SJCRH30 (cell line): Measurements from ENCODE around the gene CYLC2. TPM values are rescaled to one million over a fixed set of nuclear protein-coding genes. Genes with fewer than 3 reads are reported as not detected.

ENCODE experiments used
- DNase-seq, 2 experiments: peaks; one replicate each; pipeline ENCODE4 v3.0.0-alpha.2; 2015 to 2020
- H3K27ac ChIP-seq: fragments of 250-450 bp; sonication (Bioruptor Pico); 2 replicates; pipeline ENCODE4 v1.5.1; 2020; ENCODE audit warnings: mild to moderate bottlenecking, moderate library complexity
- H3K27me3 ChIP-seq: fragments of 250-450 bp; sonication (Bioruptor Pico); 2 replicates; pipeline ENCODE4 v1.5.1; 2020; ENCODE audit warnings: mild to moderate bottlenecking, moderate library complexity
- H3K36me3 ChIP-seq: fragments of 250-450 bp; sonication (Bioruptor Pico); 2 replicates; pipeline ENCODE4 v1.5.1; 2020; ENCODE audit warnings: mild to moderate bottlenecking, moderate library complexity
- H3K4me1 ChIP-seq: fragments of 250-450 bp; sonication (Bioruptor Pico); 2 replicates; pipeline ENCODE4 v1.5.1; 2020; ENCODE audit warnings: mild to moderate bottlenecking, moderate library complexity
- H3K4me3 ChIP-seq: fragments of 250-450 bp; sonication (Bioruptor Pico); 2 replicates; pipeline ENCODE4 v1.5.1; 2020; ENCODE audit warnings: mild to moderate bottlenecking, moderate library complexity
- H3K9me3 ChIP-seq: fragments of 250-450 bp; sonication (Bioruptor Pico); replicated peaks from 2 replicates; pipeline ENCODE4 v1.5.1; 2020; ENCODE audit warnings: mild to moderate bottlenecking, moderate library complexity
- total RNA-seq: library from RNA; depleted of rRNA; stranded (reverse); fragments of >200 nt; shearing (Covaris generic); gene quantifications from 2 replicates; pipeline ENCODE4 v1.2.3, GENCODE V29; 2014; rRNA removed

Gene CYLC2
- total RNA-seq, result not detected in 2 replicates

DNA sequence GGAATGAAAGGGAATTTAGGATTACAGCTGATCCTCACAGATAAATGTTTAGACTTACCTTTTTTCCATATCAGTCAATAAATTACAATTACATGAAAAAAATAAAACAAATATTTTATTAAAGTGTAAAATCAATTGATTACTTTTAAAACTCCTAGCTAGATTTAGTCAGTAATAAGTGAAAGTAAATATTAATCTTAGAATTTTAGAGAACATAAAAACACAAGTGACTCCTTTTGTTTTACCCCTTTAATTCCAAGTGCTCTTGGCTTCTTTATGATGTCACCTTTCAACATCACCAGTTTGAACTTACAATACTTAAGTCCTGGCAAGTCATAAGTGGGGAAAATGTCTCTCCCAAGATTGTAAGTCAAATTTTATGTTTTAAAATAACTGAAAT, at the start of gene CYLC2:
Gene CYLC2 (plus strand): TSS at position 301 of the 400 bp plus-strand sequence. CDS start 48 bp downstream, at position 349.
- Histone ChIP-seq H3K4me1 (peaks cover 4% of the 10 kb centered on the region; the same call in 1 of the 2 replicates), H3K36me3 (no peaks in the 10 kb centered on the region), H3K9me3 (no peaks in the 10 kb centered on the region), H3K4me3 (no peak within 1 kb of the TSS), H3K27ac (no peak within 1 kb of the TSS), H3K27me3 (no peaks in the 10 kb centered on the region; the same call in 1 of the 2 replicates)
- DNase-seq, result no peak

GRCh38 chr9:102950346-102950745, 44.8 kb upstream of the CYLC2 start:
- no peak overlapping the region for H3K4me3 ChIP-seq
- no peak for DNase-seq
- H3K4me1 ChIP-seq, result no peaks in the 10 kb centered on the region
- H3K9me3 ChIP-seq, result no peaks in the 10 kb centered on the region
- no peak overlapping the region for H3K27ac ChIP-seq
- no peaks in the 10 kb centered on the region for H3K27me3 ChIP-seq
- H3K36me3 ChIP-seq, result no peaks in the 10 kb centered on the region

GRCh38 chr9:102966999-102967398, 28.1 kb upstream of the CYLC2 start:
- DNase-seq, result no peak
- no peak overlapping the region for H3K4me3 ChIP-seq
- H3K4me1 ChIP-seq, result no peaks in the 10 kb centered on the region
- no peaks in the 10 kb centered on the region for H3K27me3 ChIP-seq
- no peaks in the 10 kb centered on the region for H3K36me3 ChIP-seq
- H3K27ac ChIP-seq, result no peak overlapping the region
- H3K9me3 ChIP-seq, result no peaks in the 10 kb centered on the region; the same call in 1 of the 2 replicates

GRCh38 chr9:102967979-102968378, 27.2 kb upstream of the CYLC2 start:
- Histone ChIP-seq H3K27ac (no peak overlapping the region), H3K9me3 (no peaks in the 10 kb centered on the region; the same call in 1 of the 2 replicates), H3K4me3 (no peak overlapping the region), H3K36me3 (no peaks in the 10 kb centered on the region), H3K4me1 (no peaks in the 10 kb centered on the region), H3K27me3 (no peaks in the 10 kb centered on the region)
- DNase-seq, result no peak

DNA sequence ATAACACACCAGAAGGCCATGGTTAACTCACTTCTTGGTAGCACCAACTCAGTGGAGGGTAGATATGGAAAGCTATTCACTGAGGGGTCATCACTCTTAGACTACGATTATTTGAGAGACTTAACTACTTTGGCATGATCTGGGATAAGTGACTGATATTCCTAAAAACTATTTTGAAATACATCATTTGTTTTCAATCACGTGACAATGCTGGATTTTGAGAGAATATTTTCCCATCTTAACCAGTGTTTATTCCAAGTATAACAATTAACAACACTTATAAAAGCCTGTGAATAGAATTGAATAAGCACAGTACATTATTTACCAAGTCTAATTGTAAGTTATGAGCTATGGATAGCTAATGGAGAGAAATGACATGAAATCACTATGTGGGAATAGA, 22.4 kb upstream of the CYLC2 start:
- H3K9me3 ChIP-seq, result no peaks in the 10 kb centered on the region; the same call in 1 of the 2 replicates
- no peaks in the 10 kb centered on the region for H3K36me3 ChIP-seq
- no peak for DNase-seq
- no peak overlapping the region for H3K27ac ChIP-seq
- H3K4me1 ChIP-seq, result no peaks in the 10 kb centered on the region
- H3K4me3 ChIP-seq, result no peak overlapping the region
- 0 out of 2 replicates have a peak, but pooled peaks cover 3% of the 10 kb centered on the region for H3K27me3 ChIP-seq

GRCh38 chr9:102974530-102974929, 20.6 kb upstream of the CYLC2 start:
- H3K27ac ChIP-seq, result no peak overlapping the region
- no peak overlapping the region for H3K4me3 ChIP-seq
- no peak for DNase-seq
- 0 out of 2 replicates have a peak, but pooled peaks cover 3% of the 10 kb centered on the region for H3K27me3 ChIP-seq
- no peaks in the 10 kb centered on the region; the same call in 1 of the 2 replicates for H3K9me3 ChIP-seq
- no peaks in the 10 kb centered on the region for H3K4me1 ChIP-seq
- no peaks in the 10 kb centered on the region for H3K36me3 ChIP-seq

DNA sequence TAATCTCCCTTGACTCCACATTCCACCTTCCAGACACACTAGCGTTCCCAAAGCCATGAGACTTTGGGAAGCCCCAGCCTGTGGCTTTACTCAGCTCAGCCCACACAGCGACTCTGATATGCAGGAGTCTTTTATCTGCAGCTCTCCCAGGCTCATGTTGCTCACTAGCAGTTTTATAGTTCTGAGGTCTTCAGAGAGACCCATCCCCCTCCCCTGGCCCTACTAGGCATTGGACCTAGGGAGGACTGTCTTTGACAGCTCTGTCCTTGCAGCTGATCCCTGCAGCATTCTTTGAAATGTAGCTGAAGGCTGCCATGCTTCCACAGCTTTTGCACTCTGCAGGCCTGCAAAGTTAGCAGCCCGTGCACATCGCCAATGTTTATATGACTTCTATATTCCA, 19.9 kb upstream of the CYLC2 start:
- Histone ChIP-seq H3K27me3 (0 out of 2 replicates have a peak, but pooled peaks cover 3% of the 10 kb centered on the region), H3K27ac (no peak overlapping the region), H3K4me1 (no peaks in the 10 kb centered on the region), H3K9me3 (no peaks in the 10 kb centered on the region; the same call in 1 of the 2 replicates), H3K4me3 (no peak overlapping the region), H3K36me3 (no peaks in the 10 kb centered on the region)
- DNase-seq, result no peak

DNA sequence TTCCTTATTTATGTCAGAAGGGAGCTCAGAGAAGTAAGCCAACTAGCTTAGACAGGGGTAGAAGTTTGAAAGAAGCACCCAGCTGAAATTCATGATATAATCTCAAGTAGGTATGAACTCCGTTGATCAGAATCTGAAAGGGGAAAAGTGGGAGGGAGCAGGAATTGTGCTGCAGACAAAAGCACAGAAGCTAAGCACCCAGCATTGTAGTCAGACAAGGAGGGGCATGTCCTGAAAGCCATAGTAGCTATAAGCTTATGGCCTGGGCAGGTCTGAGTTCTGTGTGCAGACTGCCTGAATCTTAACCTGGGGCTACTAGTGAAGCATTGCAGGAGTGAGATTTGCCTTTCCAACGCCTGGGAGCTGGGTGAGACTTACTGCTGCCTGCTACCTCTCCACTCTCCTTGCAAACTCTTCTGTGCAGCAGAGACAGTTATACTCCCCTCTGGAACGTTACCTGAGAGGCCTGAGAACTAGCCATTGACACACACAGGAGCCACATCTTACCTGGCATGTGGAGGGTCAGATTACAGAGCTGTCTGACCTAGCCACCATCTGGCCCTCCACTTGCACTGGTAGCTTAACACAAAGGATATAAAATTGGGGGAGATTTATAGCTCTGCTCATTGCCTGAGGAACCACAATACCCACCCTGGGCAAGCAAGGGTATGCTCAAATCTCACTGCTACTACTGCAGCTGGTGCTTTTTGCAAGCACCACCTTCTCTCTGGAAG, 9.8 kb upstream of the CYLC2 start:
- H3K9me3 ChIP-seq, result no peaks in the 10 kb centered on the region
- H3K27ac ChIP-seq, result no peak overlapping the region
- H3K36me3 ChIP-seq, result no peaks in the 10 kb centered on the region
- H3K4me3 ChIP-seq, result no peak overlapping the region
- H3K27me3 ChIP-seq, result no peaks in the 10 kb centered on the region
- H3K4me1 ChIP-seq, result no peaks in the 10 kb centered on the region
- DNase-seq, result no peak

DNA sequence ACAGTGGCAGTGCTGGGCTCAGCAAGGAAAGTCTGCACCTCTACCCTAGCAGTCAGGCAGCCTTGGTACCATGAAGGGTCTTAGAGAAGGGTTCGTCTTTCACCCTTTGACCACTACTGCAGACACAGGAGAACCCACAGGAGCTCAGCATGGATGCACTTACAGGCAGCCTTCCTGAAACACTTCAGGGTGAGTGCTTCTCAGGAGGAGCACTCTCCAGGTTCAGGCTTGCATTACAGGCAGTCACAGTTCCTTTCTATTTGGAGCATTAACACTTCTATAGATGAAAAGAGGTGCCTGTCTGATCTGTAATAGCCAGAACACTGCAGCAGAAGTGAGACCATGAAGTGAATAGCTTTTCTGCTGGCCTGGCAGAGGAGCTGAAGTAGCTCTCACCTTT, 8.7 kb upstream of the CYLC2 start:
- H3K27ac ChIP-seq, result no peak overlapping the region
- H3K36me3 ChIP-seq, result no peaks in the 10 kb centered on the region
- no peaks in the 10 kb centered on the region for H3K4me1 ChIP-seq
- H3K9me3 ChIP-seq, result no peaks in the 10 kb centered on the region
- no peaks in the 10 kb centered on the region for H3K27me3 ChIP-seq
- H3K4me3 ChIP-seq, result no peak overlapping the region
- DNase-seq, result no peak

DNA sequence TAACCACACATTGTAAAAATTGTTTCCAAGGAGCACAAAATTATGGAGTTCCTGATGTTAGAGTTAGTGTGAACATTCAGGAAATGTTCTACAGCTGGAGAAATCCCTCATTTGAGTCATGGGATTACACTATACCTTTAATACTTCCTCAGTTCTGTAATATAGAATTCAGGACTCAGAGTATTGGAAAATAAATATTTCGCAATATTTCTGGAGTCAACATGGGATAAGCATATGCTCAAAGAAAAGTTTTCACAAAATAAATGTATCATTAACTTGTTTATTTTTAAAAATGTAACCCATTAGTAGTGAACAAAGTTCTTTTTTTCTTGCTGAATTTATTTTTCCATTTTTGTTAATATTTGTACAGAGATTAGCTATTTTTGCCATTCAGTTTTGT, 8.6 kb downstream of the CYLC2 start:
- Histone ChIP-seq H3K4me3 (no peak overlapping the region), H3K9me3 (no peaks in the 10 kb centered on the region), H3K27me3 (no peaks in the 10 kb centered on the region), H3K27ac (no peak overlapping the region), H3K4me1 (no peaks in the 10 kb centered on the region), H3K36me3 (no peaks in the 10 kb centered on the region)
- DNase-seq, result no peak

DNA sequence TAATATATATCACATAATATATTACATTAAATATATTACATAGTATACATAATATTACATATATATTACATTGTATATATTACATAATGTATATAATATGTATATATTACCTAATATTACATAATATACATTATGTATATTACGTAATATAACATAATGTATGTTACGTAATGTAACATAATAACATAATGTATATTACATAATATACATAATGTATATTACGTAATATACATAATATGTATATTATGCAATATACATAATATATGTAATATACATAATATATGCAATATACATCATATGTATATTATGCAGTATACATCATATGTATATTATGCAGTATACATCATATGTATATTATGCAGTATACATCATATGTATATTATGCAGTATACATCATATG, 19.1 kb downstream of the CYLC2 start:
- no peak for DNase-seq
- H3K4me3 ChIP-seq, result no peak overlapping the region
- no peaks in the 10 kb centered on the region for H3K9me3 ChIP-seq
- no peaks in the 10 kb centered on the region for H3K36me3 ChIP-seq
- no peaks in the 10 kb centered on the region for H3K27me3 ChIP-seq
- no peaks in the 10 kb centered on the region for H3K4me1 ChIP-seq
- no peak overlapping the region for H3K27ac ChIP-seq

DNA sequence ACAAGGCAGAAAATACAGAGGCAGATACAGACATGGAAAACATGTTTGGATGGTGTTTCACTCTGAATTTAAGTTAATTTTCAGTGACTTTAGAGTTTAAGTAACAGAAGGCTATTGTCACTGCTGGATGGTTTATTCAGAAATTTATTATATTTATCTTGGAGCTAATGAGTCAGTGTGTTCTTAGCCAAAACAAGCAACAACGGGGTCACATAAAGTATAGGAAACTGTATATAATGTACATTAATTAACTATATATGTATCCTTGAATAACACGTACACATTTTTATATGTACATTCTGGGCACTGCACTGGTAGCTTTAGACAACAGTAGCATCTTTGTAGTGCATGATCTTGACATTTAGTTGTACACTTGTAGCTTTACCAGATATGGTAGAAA, 30.7 kb downstream of the CYLC2 start:
- H3K4me1 ChIP-seq, result no peaks in the 10 kb centered on the region
- H3K9me3 ChIP-seq, result no peaks in the 10 kb centered on the region
- no peaks in the 10 kb centered on the region for H3K27me3 ChIP-seq
- H3K27ac ChIP-seq, result no peak overlapping the region
- H3K4me3 ChIP-seq, result no peak overlapping the region
- DNase-seq, result no peak
- no peaks in the 10 kb centered on the region for H3K36me3 ChIP-seq

- H3K4me1 ChIP-seq, result no peaks in the 10 kb centered on the region
- H3K27ac ChIP-seq, result no peak overlapping the region
- no peaks in the 10 kb centered on the region for H3K9me3 ChIP-seq
- H3K4me3 ChIP-seq, result no peak overlapping the region
- peak in 1 of 2 experiments; percentile 12 for DNase-seq
- no peaks in the 10 kb centered on the region for H3K27me3 ChIP-seq
- H3K36me3 ChIP-seq, result no peaks in the 10 kb centered on the region
These were observed 42.7 kb downstream of the CYLC2 start for GRCh38 chr9:103037508-103038477.

GRCh38 chr9:103041961-103042360, 46.8 kb downstream of the CYLC2 start:
- Histone ChIP-seq H3K36me3 (no peaks in the 10 kb centered on the region), H3K27me3 (no peaks in the 10 kb centered on the region), H3K4me1 (no peaks in the 10 kb centered on the region), H3K27ac (no peak overlapping the region), H3K9me3 (no peaks in the 10 kb centered on the region), H3K4me3 (no peak overlapping the region)
- peak in 1 of 2 experiments; percentile 12 for DNase-seq
